Activated naive CD8-positive, alpha-beta T cell treated with anti-CD3 and anti-CD28 coated beads for 36 hours (primary cell): Measurements from ENCODE around the gene PARD6G. TPM values are rescaled to one million over a fixed set of nuclear protein-coding genes. Genes with fewer than 3 reads are reported as not detected.

Source experiments
- DNase-seq: peaks from one replicate; pipeline ENCODE4 v3.0.0; 2021
- H3K27ac Mint-ChIP-seq: one replicate; pipeline ENCODE4 v1.8.0; 2022; ENCODE audit warnings: mild to moderate bottlenecking, moderate library complexity, mixed read lengths
- H3K27me3 Mint-ChIP-seq: one replicate; pipeline ENCODE4 v1.8.0; 2022; ENCODE audit warnings: mild to moderate bottlenecking, mixed read lengths
- H3K36me3 Mint-ChIP-seq: one replicate; pipeline ENCODE4 v1.8.0; 2021; ENCODE audit warnings: mild to moderate bottlenecking, mixed read lengths
- H3K4me1 Mint-ChIP-seq: one replicate; pipeline ENCODE4 v1.8.0; 2021; ENCODE audit warnings: mixed read lengths
- H3K4me3 Mint-ChIP-seq: one replicate; pipeline ENCODE4 v1.8.0; 2022; ENCODE audit warnings: mild to moderate bottlenecking, moderate library complexity, mixed read lengths
- H3K9me3 Mint-ChIP-seq: one replicate; pipeline ENCODE4 v1.8.0; 2022; ENCODE audit warnings: mixed read lengths
- total RNA-seq, 2 experiments: library from RNA; stranded (reverse); gene quantifications; one replicate each; pipeline ENCODE4 v1.2.3, GENCODE V29; 2021

Gene PARD6G
- total RNA-seq, 2 experiments from 2014 or later: 0.21 to 0.26 TPM

GRCh38 chr18:80143881-80144280 is 103.4 kb downstream of the PARD6G start:
- no peak for DNase-seq
- H3K9me3 Mint-ChIP-seq: no peaks in the 10 kb centered on the region
- no peak overlapping the region for H3K4me3 Mint-ChIP-seq
- no peak overlapping the region for H3K27ac Mint-ChIP-seq
- peaks cover 10% of the 10 kb centered on the region for H3K4me1 Mint-ChIP-seq
- H3K27me3 Mint-ChIP-seq: peaks cover 7% of the 10 kb centered on the region
- peaks cover 11% of the 10 kb centered on the region for H3K36me3 Mint-ChIP-seq

GRCh38 chr18:80140455-80140985 is 106.8 kb downstream of the PARD6G start:
- no peak overlapping the region for H3K27ac Mint-ChIP-seq
- peaks cover 26% of the 10 kb centered on the region for H3K36me3 Mint-ChIP-seq

GRCh38 chr18:80137976-80138375 is 109.3 kb downstream of the PARD6G start:
- H3K36me3 Mint-ChIP-seq: peaks cover 35% of the 10 kb centered on the region
- no peak overlapping the region for H3K4me3 Mint-ChIP-seq
- no peaks in the 10 kb centered on the region for H3K27me3 Mint-ChIP-seq
- H3K4me1 Mint-ChIP-seq: no peaks in the 10 kb centered on the region
- H3K27ac Mint-ChIP-seq: no peak overlapping the region
- DNase-seq: no peak
- no peaks in the 10 kb centered on the region for H3K9me3 Mint-ChIP-seq

More at GRCh38 chr18:80140455-80140985, 106.8 kb downstream of the PARD6G start:
- DNase-seq: no peak
- Mint-ChIP-seq H3K9me3 (no peaks in the 10 kb centered on the region), H3K4me3 (no peak overlapping the region), H3K4me1 (no peaks in the 10 kb centered on the region), H3K27me3 (no peaks in the 10 kb centered on the region)

GRCh38 chr18:80137137-80137536 is 110.2 kb downstream of the PARD6G start:
- DNase-seq: no peak
- no peaks in the 10 kb centered on the region for H3K9me3 Mint-ChIP-seq
- peaks cover 5% of the 10 kb centered on the region for H3K4me1 Mint-ChIP-seq
- H3K4me3 Mint-ChIP-seq: no peak overlapping the region
- no peak overlapping the region for H3K27ac Mint-ChIP-seq
- peaks cover 41% of the 10 kb centered on the region for H3K36me3 Mint-ChIP-seq
- H3K27me3 Mint-ChIP-seq: no peaks in the 10 kb centered on the region

- H3K36me3 Mint-ChIP-seq: peaks cover 44% of the 10 kb centered on the region
- H3K9me3 Mint-ChIP-seq: no peaks in the 10 kb centered on the region
- no peak for DNase-seq
- H3K27me3 Mint-ChIP-seq: no peaks in the 10 kb centered on the region
- no peak overlapping the region for H3K4me3 Mint-ChIP-seq
- peaks cover 9% of the 10 kb centered on the region for H3K4me1 Mint-ChIP-seq
- H3K27ac Mint-ChIP-seq: no peak overlapping the region
Observed at GRCh38 chr18:80136679-80137078, 110.6 kb downstream of the PARD6G start.

- H3K4me1 Mint-ChIP-seq: peaks cover 19% of the 10 kb centered on the region
- H3K27ac Mint-ChIP-seq: no peak overlapping the region
- no peak overlapping the region for H3K4me3 Mint-ChIP-seq
- H3K9me3 Mint-ChIP-seq: no peaks in the 10 kb centered on the region
- no peaks in the 10 kb centered on the region for H3K27me3 Mint-ChIP-seq
- peaks cover 48% of the 10 kb centered on the region for H3K36me3 Mint-ChIP-seq
- no peak for DNase-seq
Observed at GRCh38 chr18:80135136-80135535, 112.2 kb downstream of the PARD6G start.

- Mint-ChIP-seq H3K36me3 (peaks cover 51% of the 10 kb centered on the region), H3K27me3 (no peaks in the 10 kb centered on the region), H3K4me3 (no peak overlapping the region)
Observed at GRCh38 chr18:80133124-80133523, 114.2 kb downstream of the PARD6G start.

GRCh38 chr18:80132180-80132812 is 115.0 kb downstream of the PARD6G start:
- peaks cover 2% of the 10 kb centered on the region for H3K9me3 Mint-ChIP-seq
- peaks cover 36% of the 10 kb centered on the region for H3K4me1 Mint-ChIP-seq
- H3K4me3 Mint-ChIP-seq: no peak overlapping the region
- peaks cover 56% of the 10 kb centered on the region for H3K36me3 Mint-ChIP-seq
- H3K27ac Mint-ChIP-seq: no peak overlapping the region
- DNase-seq: no peak
- no peaks in the 10 kb centered on the region for H3K27me3 Mint-ChIP-seq

More at GRCh38 chr18:80133124-80133523, 114.2 kb downstream of the PARD6G start:
- Mint-ChIP-seq H3K9me3 (no peaks in the 10 kb centered on the region), H3K4me1 (peaks cover 30% of the 10 kb centered on the region), H3K27ac (no peak overlapping the region)
- no peak for DNase-seq

GRCh38 chr18:80130555-80130954 is 116.8 kb downstream of the PARD6G start:
- no peak for DNase-seq
- Mint-ChIP-seq H3K4me3 (no peak overlapping the region), H3K27ac (no peak overlapping the region), H3K4me1 (peaks cover 44% of the 10 kb centered on the region), H3K9me3 (peaks cover 5% of the 10 kb centered on the region), H3K27me3 (no peaks in the 10 kb centered on the region), H3K36me3 (peaks cover 55% of the 10 kb centered on the region)

- peaks cover 44% of the 10 kb centered on the region for H3K4me1 Mint-ChIP-seq
- no peak for DNase-seq
- H3K27ac Mint-ChIP-seq: no peak overlapping the region
- H3K36me3 Mint-ChIP-seq: peaks cover 53% of the 10 kb centered on the region
- no peaks in the 10 kb centered on the region for H3K27me3 Mint-ChIP-seq
- H3K9me3 Mint-ChIP-seq: peaks cover 5% of the 10 kb centered on the region
- no peak overlapping the region for H3K4me3 Mint-ChIP-seq
Observed at GRCh38 chr18:80129672-80130367, 117.5 kb downstream of the PARD6G start.

GRCh38 chr18:80127635-80128034 is 119.7 kb downstream of the PARD6G start:
- Mint-ChIP-seq H3K4me1 (peaks cover 45% of the 10 kb centered on the region), H3K4me3 (no peak overlapping the region), H3K27me3 (no peaks in the 10 kb centered on the region), H3K27ac (no peak overlapping the region), H3K36me3 (peaks cover 58% of the 10 kb centered on the region), H3K9me3 (peaks cover 5% of the 10 kb centered on the region)
- no peak for DNase-seq

GRCh38 chr18:80126797-80127196 is 120.5 kb downstream of the PARD6G start:
- no peaks in the 10 kb centered on the region for H3K27me3 Mint-ChIP-seq
- H3K4me3 Mint-ChIP-seq: peak overlapping the region; percentile 42
- peaks cover 42% of the 10 kb centered on the region for H3K4me1 Mint-ChIP-seq
- no peak for DNase-seq
- H3K27ac Mint-ChIP-seq: no peak overlapping the region
- peaks cover 60% of the 10 kb centered on the region for H3K36me3 Mint-ChIP-seq
- H3K9me3 Mint-ChIP-seq: peaks cover 5% of the 10 kb centered on the region

- no peaks in the 10 kb centered on the region for H3K27me3 Mint-ChIP-seq
- DNase-seq: no peak
- no peak overlapping the region for H3K4me3 Mint-ChIP-seq
- H3K27ac Mint-ChIP-seq: no peak overlapping the region
- H3K9me3 Mint-ChIP-seq: peaks cover 5% of the 10 kb centered on the region
- peaks cover 20% of the 10 kb centered on the region for H3K4me1 Mint-ChIP-seq
- peaks cover 59% of the 10 kb centered on the region for H3K36me3 Mint-ChIP-seq
Observed at GRCh38 chr18:80124131-80124530, 123.2 kb downstream of the PARD6G start.

- Mint-ChIP-seq H3K4me1 (peaks cover 6% of the 10 kb centered on the region), H3K27ac (no peak overlapping the region), H3K9me3 (no peaks in the 10 kb centered on the region), H3K4me3 (no peak overlapping the region), H3K27me3 (no peaks in the 10 kb centered on the region), H3K36me3 (peaks cover 53% of the 10 kb centered on the region)
- DNase-seq: no peak
Observed at GRCh38 chr18:80120932-80121331, 126.4 kb downstream of the PARD6G start.

- no peak for DNase-seq
- Mint-ChIP-seq H3K27me3 (no peaks in the 10 kb centered on the region), H3K9me3 (no peaks in the 10 kb centered on the region), H3K4me3 (no peak overlapping the region), H3K36me3 (peaks cover 50% of the 10 kb centered on the region), H3K27ac (no peak overlapping the region), H3K4me1 (peaks cover 20% of the 10 kb centered on the region)
Observed at GRCh38 chr18:80119111-80119510, 128.2 kb downstream of the PARD6G start.
